Loucy (cell line): ENCODE measurements around the gene TPK1.

ENCODE experiments used
- CTCF ChIP-seq: fragments of 200-600 bp; sonication (generic); conservative IDR thresholded peaks from 2 replicates; pipeline ENCODE4 v1.5.1; 2014; ENCODE audit warnings: mild to moderate bottlenecking, antibody characterized with exemption, low read length
- EZH2phosphoT487 ChIP-seq: fragments of 200-600 bp; IDR thresholded peaks from 2 replicates; pipeline ENCODE4 v1.6.1; 2018; ENCODE audit warnings: antibody characterized with exemption, mild to moderate bottlenecking, moderate library complexity, borderline replicate concordance

GRCh38 chr7:144665689-144666381 is 170.0 kb downstream of the TPK1 start:
- no peak for TF ChIP-seq CTCF
- no peak for TF ChIP-seq EZH2phosphoT487
